ENCODE results near the gene TDRD15. TPM values are rescaled to one million over a fixed set of nuclear protein-coding genes. Genes with fewer than 3 reads are reported as not detected.

TDRD15 gene
- total and polyA plus RNA-seq, 2 of the 4 experiments (the other 2 are of a cell fraction) = not detected

DNA sequence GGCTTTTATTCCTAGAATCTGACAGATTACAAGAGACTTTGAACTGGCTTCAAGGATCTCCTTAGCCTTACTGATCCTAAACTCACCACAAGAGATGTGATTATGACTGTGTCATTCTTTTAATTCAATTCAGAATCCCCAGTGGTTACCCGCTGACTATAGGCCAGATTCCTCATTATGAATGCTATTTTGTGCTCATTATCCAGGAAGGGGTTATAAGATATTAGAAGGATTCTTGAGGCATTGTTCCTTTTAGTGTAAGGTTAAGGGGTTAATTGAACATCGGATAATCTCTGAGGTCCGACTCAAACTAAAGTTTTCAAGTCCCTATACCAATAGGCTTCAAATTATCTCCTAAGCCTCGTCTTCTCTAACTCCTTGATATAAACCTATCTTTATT, 39.4 kb upstream of the TDRD15 start:
- Histone ChIP-seq H2AK5ac (ENCODE audit: low read depth, low read length) (no peak overlapping the region), H4K20me1 (ENCODE audit: insufficient read depth, low read length) (no peaks in the 10 kb centered on the region), H3K4me3 (ENCODE audit: insufficient read depth, low read depth, low read length) (no peak overlapping the region), H3K27me3 (ENCODE audit: control insufficient read depth, insufficient read depth, low read length) (no peaks in the 10 kb centered on the region), H3K56ac (ENCODE audit: extremely low read depth, insufficient read depth, low read length) (no peak overlapping the region), H3K23ac (ENCODE audit: low read depth, low read length) (no peak overlapping the region), H4K8ac (ENCODE audit: low read depth in 2 of 2, low read length in 2 of 2) (no peak overlapping the region), H3K79me1 (ENCODE audit: low read depth in 1 of 2, low read length in 2 of 2) (no peaks in the 10 kb centered on the region), H2BK20ac (ENCODE audit: low read depth, low read length) (no peak overlapping the region), H2BK5ac (ENCODE audit: low read depth, low read length, poor library complexity, severe bottlenecking) (no peak overlapping the region), H2AFZ (replicated peaks; ENCODE audit: low read length, poor library complexity) (no peak overlapping the region), H3K9me1 (ENCODE audit: insufficient read depth, low read length) (no peaks in the 10 kb centered on the region), H3K4ac (ENCODE audit: low read depth, low read length) (no peak overlapping the region), H3K18ac (ENCODE audit: low read depth, low read length) (no peak overlapping the region), H3K14ac (replicated peaks; ENCODE audit: low read depth, low read length) (no peak overlapping the region), H3K9ac (ENCODE audit: low read depth, low read length) (no peak overlapping the region), H2AK9ac (replicated peaks; ENCODE audit: low read depth, low read length, poor library complexity) (no peak overlapping the region), H2BK15ac (ENCODE audit: low read depth, low read length) (no peak overlapping the region), H4K91ac (ENCODE audit: insufficient read depth, low read depth, low read length) (no peak overlapping the region), H4K5ac (ENCODE audit: low read depth, low read length) (no peak overlapping the region), H3K4me1 (ENCODE audit: control insufficient read depth, insufficient read depth, low read length) (no peaks in the 10 kb centered on the region), H3K27ac (ENCODE audit: insufficient read depth, low read length) (no peak overlapping the region), H3K4me2 (ENCODE audit: low read depth, low read length) (no peak overlapping the region), H3K9me3 (ENCODE audit: control insufficient read depth, insufficient read depth, low read length) (no peaks in the 10 kb centered on the region), H3K36me3 (ENCODE audit: control insufficient read depth, insufficient read depth, low read length) (no peaks in the 10 kb centered on the region), H2BK120ac (ENCODE audit: low read depth, low read length) (no peak overlapping the region)
- dilution Hi-C loops (cut with HindIII; ENCODE audit: low sequenced_read_pairs, unreplicated experiment) (no loop called here), intact Hi-C loops (cut with micrococcal nuclease) (no loop called here), in situ Hi-C loops (cut with MboI; ENCODE audit: low sequenced_read_pairs) (no loop called here)
- no peak for TF ChIP-seq SMC3 (IDR thresholded peaks at IDR 0.05; ENCODE audit: low read depth, low read length)
- TF ChIP-seq, protein P1, sequence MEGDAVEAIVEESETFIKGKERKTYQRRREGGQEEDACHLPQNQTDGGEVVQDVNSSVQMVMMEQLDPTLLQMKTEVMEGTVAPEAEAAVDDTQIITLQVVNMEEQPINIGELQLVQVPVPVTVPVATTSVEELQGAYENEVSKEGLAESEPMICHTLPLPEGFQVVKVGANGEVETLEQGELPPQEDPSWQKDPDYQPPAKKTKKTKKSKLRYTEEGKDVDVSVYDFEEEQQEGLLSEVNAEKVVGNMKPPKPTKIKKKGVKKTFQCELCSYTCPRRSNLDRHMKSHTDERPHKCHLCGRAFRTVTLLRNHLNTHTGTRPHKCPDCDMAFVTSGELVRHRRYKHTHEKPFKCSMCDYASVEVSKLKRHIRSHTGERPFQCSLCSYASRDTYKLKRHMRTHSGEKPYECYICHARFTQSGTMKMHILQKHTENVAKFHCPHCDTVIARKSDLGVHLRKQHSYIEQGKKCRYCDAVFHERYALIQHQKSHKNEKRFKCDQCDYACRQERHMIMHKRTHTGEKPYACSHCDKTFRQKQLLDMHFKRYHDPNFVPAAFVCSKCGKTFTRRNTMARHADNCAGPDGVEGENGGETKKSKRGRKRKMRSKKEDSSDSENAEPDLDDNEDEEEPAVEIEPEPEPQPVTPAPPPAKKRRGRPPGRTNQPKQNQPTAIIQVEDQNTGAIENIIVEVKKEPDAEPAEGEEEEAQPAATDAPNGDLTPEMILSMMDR (conservative IDR thresholded peaks at IDR 0.05; ENCODE audit: low read depth, low read length) = no peak
- TF ChIP-seq MAFK (IDR thresholded peaks at IDR 0.05; ENCODE audit: low read depth, low read length) = no peak
- no peak for TF ChIP-seq RCOR1 (IDR thresholded peaks at IDR 0.05; ENCODE audit: insufficient replicate concordance, low read length)
- no peak for TF ChIP-seq FOS (IDR thresholded peaks at IDR 0.05; ENCODE audit: low read depth, low read length)
- TF ChIP-seq, protein P2, sequence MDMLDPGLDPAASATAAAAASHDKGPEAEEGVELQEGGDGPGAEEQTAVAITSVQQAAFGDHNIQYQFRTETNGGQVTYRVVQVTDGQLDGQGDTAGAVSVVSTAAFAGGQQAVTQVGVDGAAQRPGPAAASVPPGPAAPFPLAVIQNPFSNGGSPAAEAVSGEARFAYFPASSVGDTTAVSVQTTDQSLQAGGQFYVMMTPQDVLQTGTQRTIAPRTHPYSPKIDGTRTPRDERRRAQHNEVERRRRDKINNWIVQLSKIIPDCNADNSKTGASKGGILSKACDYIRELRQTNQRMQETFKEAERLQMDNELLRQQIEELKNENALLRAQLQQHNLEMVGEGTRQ (IDR thresholded peaks at IDR 0.05; ENCODE audit: low read depth, low read length) = no peak
- no peak for TF ChIP-seq RAD21 (IDR thresholded peaks at IDR 0.05; ENCODE audit: low read length)
- TF ChIP-seq MXI1 (IDR thresholded peaks at IDR 0.05; ENCODE audit: borderline replicate concordance, low read depth, low read length) = no peak
- TF ChIP-seq POLR2A (IDR thresholded peaks at IDR 0.05; ENCODE audit: low read depth, low read length) = no peak
- no peak for TF ChIP-seq CEBPB (IDR thresholded peaks at IDR 0.05; ENCODE audit: low read depth, low read length)
- no peak for TF ChIP-seq CHD1 (IDR thresholded peaks at IDR 0.05; ENCODE audit: low read depth, low read length)
- TF ChIP-seq MAZ (IDR thresholded peaks at IDR 0.05; ENCODE audit: borderline replicate concordance, low read depth, low read length) = no peak
- TF ChIP-seq NFE2L2 (IDR thresholded peaks at IDR 0.05; ENCODE audit: low read depth, low read length) = no peak
- CTCF ChIA-PET = no interaction called here
- WGBS, 2 experiments (ENCODE audit: extremely low coverage in 2 of 2, insufficient read length in 1 of 2) = no CpG with 5 or more reads among the region's 4 CpGs
- DNase-seq = no peak
- BruUV-seq (replicated peaks) = no TSS peak
- ATAC-seq (ENCODE audit: low read depth) = no peak
- POLR2A ChIA-PET (ENCODE audit: unreplicated experiment) = no interaction called here
